ENCODE results near the gene IQSEC1. TPM values are rescaled to one million over a fixed set of nuclear protein-coding genes. Genes with fewer than 3 reads are reported as not detected.
A peak's percentile ranks its signal among the peaks of the same experiment; 100 is the strongest.

The IQSEC1 gene
- total and polyA plus RNA-seq, 8 donors, result 24.9 to 57.0 (median 34.2) TPM

GRCh38 chr3:12909710-12910109 lies 163.5 kb downstream of the IQSEC1 start:
- ATAC-seq, result no peak
- no peaks in the 10 kb centered on the region for H3K9me3 ChIP-seq
- peak in 1 of 4 donors; percentile 58 for DNase-seq
- intact Hi-C loops (cut with DNase I), result no loop called here
- no peak for TF ChIP-seq CTCF (IDR thresholded peaks at IDR 0.05)
- H3K4me1 ChIP-seq, result no peaks in the 10 kb centered on the region
- H3K27me3 ChIP-seq, result no peaks in the 10 kb centered on the region
- peaks cover 0 to 99% of the 10 kb centered on the region in 2 donors for H3K36me3 ChIP-seq
- no peak overlapping the region for H3K4me3 ChIP-seq
- no peak overlapping the region for H3K27ac ChIP-seq

GRCh38 chr3:12908859-12909258 lies 164.4 kb downstream of the IQSEC1 start:
- no peaks in the 10 kb centered on the region for H3K9me3 ChIP-seq
- no peak overlapping the region for H3K27ac ChIP-seq
- no peak for ATAC-seq
- no peaks in the 10 kb centered on the region for H3K4me1 ChIP-seq
- H3K27me3 ChIP-seq, result no peaks in the 10 kb centered on the region
- H3K4me3 ChIP-seq, result no peak overlapping the region
- DNase-seq, result peak in 1 of 4 donors; percentile 16
- no peak for TF ChIP-seq CTCF (IDR thresholded peaks at IDR 0.05)
- H3K36me3 ChIP-seq, result peaks cover 0 to 100% of the 10 kb centered on the region in 2 donors
- intact Hi-C loops (cut with DNase I), result no loop called here

GRCh38 chr3:12908136-12908730 lies 165.0 kb downstream of the IQSEC1 start:
- intact Hi-C loops (cut with DNase I), result no loop called here
- no peak for TF ChIP-seq CTCF (IDR thresholded peaks at IDR 0.05)
- Histone ChIP-seq H3K4me1 (no peaks in the 10 kb centered on the region), H3K27ac (no peak overlapping the region), H3K27me3 (no peaks in the 10 kb centered on the region), H3K4me3 (no peak overlapping the region), H3K36me3 (peaks cover 0 to 100% of the 10 kb centered on the region in 2 donors), H3K9me3 (no peaks in the 10 kb centered on the region)
- peak in 1 of 4 donors; percentile 58 for DNase-seq
- no peak for ATAC-seq

GRCh38 chr3:12907729-12908128 lies 165.5 kb downstream of the IQSEC1 start:
- no peak for ATAC-seq
- H3K4me1 ChIP-seq, result no peaks in the 10 kb centered on the region
- H3K4me3 ChIP-seq, result no peak overlapping the region
- intact Hi-C loops (cut with DNase I), result no loop called here
- no peak overlapping the region for H3K27ac ChIP-seq
- peaks cover 0 to 100% of the 10 kb centered on the region in 2 donors for H3K36me3 ChIP-seq
- H3K9me3 ChIP-seq, result no peaks in the 10 kb centered on the region
- peak in 1 of 4 donors; percentile 64 for DNase-seq
- no peak for TF ChIP-seq CTCF (IDR thresholded peaks at IDR 0.05)
- no peaks in the 10 kb centered on the region for H3K27me3 ChIP-seq

- no peak for TF ChIP-seq CTCF (IDR thresholded peaks at IDR 0.05)
- H3K4me3 ChIP-seq, result no peak overlapping the region
Observed at GRCh38 chr3:12907296-12907695, 165.9 kb downstream of the IQSEC1 start.

More at GRCh38 chr3:12907296-12907695, 165.9 kb downstream of the IQSEC1 start:
- no peaks in the 10 kb centered on the region for H3K27me3 ChIP-seq
- H3K36me3 ChIP-seq, result peaks cover 0 to 100% of the 10 kb centered on the region in 2 donors
- intact Hi-C loops (cut with DNase I), result no loop called here
- no peak overlapping the region for H3K27ac ChIP-seq
- peak in 1 of 4 donors; percentile 76 for DNase-seq
- no peaks in the 10 kb centered on the region for H3K9me3 ChIP-seq
- no peak for ATAC-seq
- H3K4me1 ChIP-seq, result no peaks in the 10 kb centered on the region
